Measurements from ENCODE around the gene C4A.
"Not testable (repeated sequence)": the region's sequence is repeated elsewhere in the genome, so short reads cannot be mapped to it uniquely, and the experiment has no call there.

Gene C4A

DNA sequence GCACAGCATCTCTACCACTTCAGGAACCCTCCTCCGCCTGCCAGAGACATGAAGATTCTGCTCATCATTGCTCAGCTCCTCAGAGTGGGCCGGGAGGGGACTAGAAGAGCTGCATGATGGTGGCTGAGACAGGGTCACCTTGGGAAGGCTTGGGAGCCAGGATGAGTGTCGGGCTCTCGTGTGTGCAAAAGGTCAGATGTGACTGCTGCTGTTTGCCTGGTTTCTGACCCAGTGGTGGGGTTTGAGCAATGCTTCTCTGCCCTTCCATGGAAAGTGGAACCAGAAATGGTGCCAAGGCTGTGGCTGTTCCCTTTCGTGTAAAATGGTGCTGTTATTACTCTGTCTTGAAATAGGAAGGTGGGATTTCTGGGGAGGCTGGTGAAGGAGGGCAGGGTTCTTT is 859 bp upstream of the C4A start:
- no CpG with 5 or more reads among the region's 5 CpGs for WGBS, 2 experiments (ENCODE audit: insufficient coverage in 2 of 2)
- not testable (repeated sequence) for H3K36me3 ChIP-seq (ENCODE audit: control insufficient read depth, insufficient read depth, low read length); H3K4me3 ChIP-seq (ENCODE audit: extremely low read depth, insufficient read depth, low read length, poor library complexity, severe bottlenecking); H3K27ac ChIP-seq (ENCODE audit: low read depth, low read length, severe bottlenecking); H3K9me3 ChIP-seq (ENCODE audit: control insufficient read depth, low read length); H3K4me1 ChIP-seq (ENCODE audit: control insufficient read depth, insufficient read depth, low read length, poor library complexity, severe bottlenecking)

DNA sequence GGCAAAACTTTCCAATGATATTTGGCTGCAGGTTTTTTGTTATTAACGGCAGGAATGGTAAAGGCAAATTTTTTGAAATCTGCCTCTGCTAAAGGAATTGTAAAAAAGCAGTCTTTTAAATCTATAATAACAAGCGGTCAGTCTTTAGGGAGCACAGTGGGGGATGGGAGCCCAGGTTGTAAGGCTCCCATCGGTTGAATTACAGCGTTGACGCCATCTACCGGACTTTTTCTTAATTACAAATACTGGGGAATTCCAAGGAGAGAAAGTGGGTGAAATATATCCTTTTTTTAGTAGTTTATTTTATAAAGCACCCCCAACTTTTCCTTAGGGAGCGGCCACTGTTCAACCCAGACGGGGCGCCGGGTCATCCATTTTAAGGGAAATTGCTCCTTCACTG is 7.5 kb downstream of the C4A start:
- H3K27ac ChIP-seq (ENCODE audit: low read depth, low read length, severe bottlenecking); H3K4me3 ChIP-seq (ENCODE audit: extremely low read depth, insufficient read depth, low read length, poor library complexity, severe bottlenecking); H3K9me3 ChIP-seq (ENCODE audit: control insufficient read depth, low read length); H3K4me1 ChIP-seq (ENCODE audit: control insufficient read depth, insufficient read depth, low read length, poor library complexity, severe bottlenecking); H3K36me3 ChIP-seq (ENCODE audit: control insufficient read depth, insufficient read depth, low read length): not testable (repeated sequence)
- no CpG with 5 or more reads among the region's 10 CpGs for WGBS, 2 experiments (ENCODE audit: insufficient coverage in 2 of 2)

DNA sequence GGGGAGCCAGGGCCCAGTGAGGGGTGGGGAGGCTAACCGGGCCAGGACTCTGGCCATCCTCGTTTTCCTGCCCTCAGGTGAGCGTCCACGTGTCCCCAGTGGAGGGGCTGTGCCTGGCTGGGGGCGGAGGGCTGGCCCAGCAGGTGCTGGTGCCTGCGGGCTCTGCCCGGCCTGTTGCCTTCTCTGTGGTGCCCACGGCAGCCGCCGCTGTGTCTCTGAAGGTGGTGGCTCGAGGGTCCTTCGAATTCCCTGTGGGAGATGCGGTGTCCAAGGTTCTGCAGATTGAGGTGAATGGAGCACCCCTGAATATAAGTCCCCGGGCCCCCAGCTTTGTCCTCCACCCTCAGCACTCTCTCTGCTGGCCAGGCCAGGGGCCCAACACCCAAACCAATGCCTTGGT is 12.6 kb downstream of the C4A start:
- H3K9me3 ChIP-seq (ENCODE audit: control insufficient read depth, low read length); H3K27ac ChIP-seq (ENCODE audit: low read depth, low read length, severe bottlenecking); H3K4me1 ChIP-seq (ENCODE audit: control insufficient read depth, insufficient read depth, low read length, poor library complexity, severe bottlenecking); H3K4me3 ChIP-seq (ENCODE audit: extremely low read depth, insufficient read depth, low read length, poor library complexity, severe bottlenecking); H3K36me3 ChIP-seq (ENCODE audit: control insufficient read depth, insufficient read depth, low read length): not testable (repeated sequence)
- WGBS, 2 experiments (ENCODE audit: insufficient coverage in 2 of 2): no CpG with 5 or more reads among the region's 14 CpGs

DNA sequence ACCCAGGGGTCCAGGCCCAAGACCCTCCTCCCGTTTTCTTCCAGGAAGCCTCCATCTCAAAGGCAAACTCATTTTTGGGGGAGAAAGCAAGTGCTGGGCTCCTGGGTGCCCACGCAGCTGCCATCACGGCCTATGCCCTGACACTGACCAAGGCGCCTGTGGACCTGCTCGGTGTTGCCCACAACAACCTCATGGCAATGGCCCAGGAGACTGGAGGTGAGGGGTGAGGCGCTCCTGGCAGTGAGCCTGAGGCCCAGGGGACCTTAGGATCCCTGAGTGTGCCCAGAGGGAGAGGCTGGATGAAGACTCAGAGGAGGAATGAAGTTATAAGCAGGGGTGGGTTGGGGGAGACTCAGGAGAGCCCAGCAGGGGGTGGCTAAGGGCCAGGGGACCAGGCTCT is 14.5 kb downstream of the C4A start:
- H3K4me3 ChIP-seq (ENCODE audit: extremely low read depth, insufficient read depth, low read length, poor library complexity, severe bottlenecking); H3K27ac ChIP-seq (ENCODE audit: low read depth, low read length, severe bottlenecking); H3K9me3 ChIP-seq (ENCODE audit: control insufficient read depth, low read length); H3K36me3 ChIP-seq (ENCODE audit: control insufficient read depth, insufficient read depth, low read length); H3K4me1 ChIP-seq (ENCODE audit: control insufficient read depth, insufficient read depth, low read length, poor library complexity, severe bottlenecking): not testable (repeated sequence)
- 100% methylated on average over 1 to 4 of the region's 6 CpGs for WGBS, 2 experiments (ENCODE audit: insufficient coverage in 2 of 2)

DNA sequence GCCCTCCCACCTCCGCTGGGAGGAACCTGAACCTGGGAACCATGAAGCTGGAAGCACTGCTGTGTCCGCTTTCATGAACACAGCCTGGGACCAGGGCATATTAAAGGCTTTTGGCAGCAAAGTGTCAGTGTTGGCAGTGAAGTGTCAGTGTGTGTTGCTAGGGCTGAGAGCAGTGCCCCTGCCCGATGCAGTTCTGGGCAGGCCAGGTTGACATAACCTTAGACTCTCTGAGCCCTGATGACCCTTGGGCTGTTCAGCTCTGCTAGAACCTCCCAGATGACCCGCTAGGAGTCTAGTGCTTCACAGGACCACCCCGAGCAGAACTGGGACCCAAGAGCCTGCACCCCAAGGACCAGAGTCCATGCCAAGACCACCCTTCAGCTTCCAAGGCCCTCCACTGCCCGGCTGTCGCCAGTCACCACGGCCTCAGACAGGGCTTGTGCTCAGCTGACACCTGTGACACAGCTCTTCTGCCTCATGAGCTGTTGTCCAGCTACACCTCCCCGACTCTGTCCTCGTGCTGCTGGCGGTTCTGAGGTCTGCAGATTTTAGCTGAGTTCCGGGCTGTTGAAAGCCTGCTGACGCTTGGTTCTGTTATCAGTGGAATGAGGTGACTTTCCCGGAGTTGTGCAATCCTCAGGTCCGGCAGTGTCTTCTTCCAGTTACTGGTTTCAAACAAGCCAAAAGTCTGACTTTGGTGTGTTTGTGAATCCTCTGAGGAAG is 20.9 kb downstream of the C4A start:
- H3K9me3 ChIP-seq (ENCODE audit: control insufficient read depth, low read length); H3K36me3 ChIP-seq (ENCODE audit: control insufficient read depth, insufficient read depth, low read length); H3K4me3 ChIP-seq (ENCODE audit: extremely low read depth, insufficient read depth, low read length, poor library complexity, severe bottlenecking); H3K4me1 ChIP-seq (ENCODE audit: control insufficient read depth, insufficient read depth, low read length, poor library complexity, severe bottlenecking); H3K27ac ChIP-seq (ENCODE audit: low read depth, low read length, severe bottlenecking): not testable (repeated sequence)
- WGBS, 2 experiments (ENCODE audit: insufficient coverage in 2 of 2): no CpG with 5 or more reads among the region's 15 CpGs

DNA sequence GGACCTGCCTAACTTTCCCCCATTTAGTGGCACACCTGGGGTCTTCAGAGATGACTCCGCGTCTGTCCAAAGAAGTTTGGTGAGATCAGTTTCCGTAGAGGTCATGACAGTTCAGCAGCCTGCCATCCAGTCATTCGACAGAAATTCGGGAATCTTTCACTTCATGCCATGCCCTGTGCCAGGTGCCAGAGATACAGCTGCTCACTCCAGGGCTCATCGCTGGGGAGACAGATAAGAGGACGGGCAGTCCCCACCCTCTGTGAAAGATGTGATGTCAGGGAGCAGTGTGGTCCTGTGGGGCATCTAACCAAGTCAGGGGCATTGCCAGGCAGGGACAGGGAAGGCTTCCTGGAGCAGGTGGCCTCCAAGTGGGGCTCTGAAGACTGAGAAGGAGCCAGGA is 21.4 kb downstream of the C4A start:
- not testable (repeated sequence) for H3K36me3 ChIP-seq (ENCODE audit: control insufficient read depth, insufficient read depth, low read length); H3K4me3 ChIP-seq (ENCODE audit: extremely low read depth, insufficient read depth, low read length, poor library complexity, severe bottlenecking); H3K4me1 ChIP-seq (ENCODE audit: control insufficient read depth, insufficient read depth, low read length, poor library complexity, severe bottlenecking); H3K9me3 ChIP-seq (ENCODE audit: control insufficient read depth, low read length); H3K27ac ChIP-seq (ENCODE audit: low read depth, low read length, severe bottlenecking)
- WGBS, 2 experiments (ENCODE audit: insufficient coverage in 2 of 2): no CpG with 5 or more reads among the region's 7 CpGs

DNA sequence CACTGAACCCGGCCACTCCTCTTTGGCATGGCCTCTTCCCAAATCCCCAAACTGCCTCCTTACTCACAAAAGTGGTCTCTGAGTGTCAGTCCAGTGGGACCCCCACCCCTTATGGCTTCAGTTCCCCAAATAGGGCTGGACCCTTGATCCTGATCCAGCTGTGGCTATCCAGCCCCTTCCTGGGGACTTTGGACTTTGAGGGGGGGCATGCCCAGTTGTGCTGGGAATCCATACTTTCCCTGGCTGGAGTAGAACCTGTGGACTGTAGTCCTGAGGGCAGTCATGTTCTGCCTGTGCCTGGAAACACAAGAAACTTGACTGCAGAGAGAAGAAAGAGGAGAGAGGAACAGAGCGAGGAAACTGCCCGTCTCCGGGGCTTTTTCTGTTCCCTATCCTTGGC is 22.5 kb downstream of the C4A start:
- not testable (repeated sequence) for H3K36me3 ChIP-seq (ENCODE audit: control insufficient read depth, insufficient read depth, low read length); H3K9me3 ChIP-seq (ENCODE audit: control insufficient read depth, low read length); H3K4me3 ChIP-seq (ENCODE audit: extremely low read depth, insufficient read depth, low read length, poor library complexity, severe bottlenecking); H3K27ac ChIP-seq (ENCODE audit: low read depth, low read length, severe bottlenecking); H3K4me1 ChIP-seq (ENCODE audit: control insufficient read depth, insufficient read depth, low read length, poor library complexity, severe bottlenecking)
- 92% methylated on average over 2 of the region's 4 CpGs; no CpG with 5 or more reads in 1 of the 2 experiments for WGBS, 2 experiments (ENCODE audit: insufficient coverage in 2 of 2)

DNA sequence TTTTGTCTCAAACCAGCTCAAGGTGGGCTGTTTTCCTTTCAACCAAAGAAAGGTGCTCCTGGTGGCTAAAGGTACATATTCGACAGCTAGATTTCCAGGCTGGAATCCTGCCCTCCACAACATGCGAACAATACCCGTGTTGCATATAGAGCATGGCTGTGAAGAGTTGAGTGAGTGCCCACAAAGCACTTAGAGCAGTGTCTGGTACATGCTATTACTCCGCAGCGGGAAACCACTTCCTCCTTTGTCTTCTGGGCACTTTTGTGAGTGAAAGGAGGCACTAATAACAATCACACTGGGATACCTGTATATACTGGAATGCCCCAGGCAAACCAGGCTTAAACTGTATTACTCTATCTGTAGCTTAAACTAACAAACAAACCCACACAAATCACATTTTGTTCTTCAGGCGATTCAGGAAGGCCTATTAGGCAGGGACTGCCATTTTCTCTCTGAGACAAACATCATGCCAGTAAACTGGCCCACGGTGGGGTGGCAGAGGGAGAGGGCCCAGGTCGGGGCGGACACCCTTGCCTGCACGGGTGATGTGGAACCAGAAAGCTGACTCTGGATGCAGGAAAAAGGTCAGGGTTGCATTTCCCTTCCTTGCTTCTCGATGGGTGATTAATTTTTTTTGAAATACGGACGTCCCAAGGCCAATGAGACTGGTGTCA is 23.1 kb downstream of the C4A start:
- 90 to 100% methylated on average over 2 to 7 of the region's 13 CpGs for WGBS, 2 experiments (ENCODE audit: insufficient coverage in 2 of 2)
- not testable (repeated sequence) for H3K4me1 ChIP-seq (ENCODE audit: control insufficient read depth, insufficient read depth, low read length, poor library complexity, severe bottlenecking); H3K36me3 ChIP-seq (ENCODE audit: control insufficient read depth, insufficient read depth, low read length); H3K9me3 ChIP-seq (ENCODE audit: control insufficient read depth, low read length); H3K27ac ChIP-seq (ENCODE audit: low read depth, low read length, severe bottlenecking); H3K4me3 ChIP-seq (ENCODE audit: extremely low read depth, insufficient read depth, low read length, poor library complexity, severe bottlenecking)

DNA sequence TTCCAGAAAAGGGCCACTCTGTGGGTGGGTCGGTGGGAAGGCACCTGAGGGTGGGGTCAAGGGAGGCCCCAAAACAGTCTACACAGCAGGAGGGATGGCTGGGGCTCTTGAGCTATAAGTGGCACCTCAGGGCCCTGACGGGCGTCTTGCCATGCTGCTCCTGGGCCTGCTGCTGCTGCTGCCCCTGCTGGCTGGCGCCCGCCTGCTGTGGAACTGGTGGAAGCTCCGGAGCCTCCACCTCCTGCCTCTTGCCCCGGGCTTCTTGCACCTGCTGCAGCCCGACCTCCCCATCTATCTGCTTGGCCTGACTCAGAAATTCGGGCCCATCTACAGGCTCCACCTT is 23.7 kb downstream of the C4A start:
- H3K27ac ChIP-seq (ENCODE audit: low read depth, low read length, severe bottlenecking); H3K36me3 ChIP-seq (ENCODE audit: control insufficient read depth, insufficient read depth, low read length); H3K4me1 ChIP-seq (ENCODE audit: control insufficient read depth, insufficient read depth, low read length, poor library complexity, severe bottlenecking); H3K4me3 ChIP-seq (ENCODE audit: extremely low read depth, insufficient read depth, low read length, poor library complexity, severe bottlenecking); H3K9me3 ChIP-seq (ENCODE audit: control insufficient read depth, low read length): not testable (repeated sequence)
- 86% methylated on average over 1 of the region's 9 CpGs; no CpG with 5 or more reads in 1 of the 2 experiments for WGBS, 2 experiments (ENCODE audit: insufficient coverage in 2 of 2)

DNA sequence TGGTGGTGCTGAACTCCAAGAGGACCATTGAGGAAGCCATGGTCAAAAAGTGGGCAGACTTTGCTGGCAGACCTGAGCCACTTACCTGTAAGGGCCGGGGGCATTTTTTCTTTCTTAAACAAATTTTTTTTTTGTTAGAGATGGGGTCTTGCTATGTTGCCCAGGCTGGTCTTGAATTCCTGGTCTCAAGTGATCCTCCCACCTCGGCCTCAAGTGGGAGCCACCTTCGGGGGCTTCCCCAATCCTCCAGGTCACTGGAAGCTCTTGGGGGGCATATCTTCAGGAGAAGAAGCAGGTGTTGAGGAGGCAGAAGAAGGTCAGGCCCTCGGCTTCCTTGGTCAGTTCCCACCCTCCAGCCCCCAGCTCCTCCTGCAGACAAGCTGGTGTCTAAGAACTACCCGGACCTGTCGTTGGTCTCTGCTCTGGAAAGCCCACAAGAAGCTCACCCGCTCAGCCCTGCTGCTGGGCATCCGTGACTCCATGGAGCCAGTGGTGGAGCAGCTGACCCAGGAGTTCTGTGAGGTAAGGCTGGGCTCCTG is 24.2 kb downstream of the C4A start:
- 93 to 100% methylated on average over 1 to 3 of the region's 8 CpGs for WGBS, 2 experiments (ENCODE audit: insufficient coverage in 2 of 2)
- not testable (repeated sequence) for H3K36me3 ChIP-seq (ENCODE audit: control insufficient read depth, insufficient read depth, low read length); H3K9me3 ChIP-seq (ENCODE audit: control insufficient read depth, low read length); H3K27ac ChIP-seq (ENCODE audit: low read depth, low read length, severe bottlenecking); H3K4me3 ChIP-seq (ENCODE audit: extremely low read depth, insufficient read depth, low read length, poor library complexity, severe bottlenecking); H3K4me1 ChIP-seq (ENCODE audit: control insufficient read depth, insufficient read depth, low read length, poor library complexity, severe bottlenecking)

DNA sequence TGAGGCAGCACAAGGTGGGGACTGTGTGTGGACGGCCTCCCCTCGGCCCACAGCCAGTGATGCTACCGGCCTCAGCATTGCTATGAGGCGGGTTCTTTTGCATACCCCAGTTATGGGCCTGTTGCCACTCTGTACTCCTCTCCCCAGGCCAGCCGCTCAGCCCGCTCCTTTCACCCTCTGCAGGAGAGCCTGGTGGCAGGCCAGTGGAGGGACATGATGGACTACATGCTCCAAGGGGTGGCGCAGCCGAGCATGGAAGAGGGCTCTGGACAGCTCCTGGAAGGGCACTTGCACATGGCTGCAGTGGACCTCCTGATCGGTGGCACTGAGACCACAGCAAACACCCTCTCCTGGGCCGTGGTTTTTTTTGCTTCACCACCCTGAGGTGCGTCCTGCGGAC is 25.2 kb downstream of the C4A start:
- 92 to 98% methylated on average over 3 to 4 of the region's 12 CpGs for WGBS, 2 experiments (ENCODE audit: insufficient coverage in 2 of 2)
- H3K36me3 ChIP-seq (ENCODE audit: control insufficient read depth, insufficient read depth, low read length); H3K27ac ChIP-seq (ENCODE audit: low read depth, low read length, severe bottlenecking); H3K4me3 ChIP-seq (ENCODE audit: extremely low read depth, insufficient read depth, low read length, poor library complexity, severe bottlenecking); H3K4me1 ChIP-seq (ENCODE audit: control insufficient read depth, insufficient read depth, low read length, poor library complexity, severe bottlenecking); H3K9me3 ChIP-seq (ENCODE audit: control insufficient read depth, low read length): not testable (repeated sequence)

Measured in mesodermal cell (in vitro differentiated cells).